Activated CD4-positive, alpha-beta T cell treated with anti-CD3 and anti-CD28 coated beads for 48 hours (primary cell): ENCODE measurements around the gene ERP27.

Source experiments
- DNase-seq: peaks from one replicate; pipeline ENCODE4 v3.0.0-alpha.2; 2020

Gene ERP27

GRCh38 chr12:14938301-14938700 lies at the start of gene ERP27:
TSS of gene ERP27 (minus strand) at chr12:14938537. CDS start at chr12:14938508, 29 bp downstream.
- no peak for DNase-seq

GRCh38 chr12:14988035-14988434 lies 49.7 kb upstream of the ERP27 start:
- DNase-seq = no peak

GRCh38 chr12:14986449-14986848 lies 48.1 kb upstream of the ERP27 start:
- DNase-seq = no peak

GRCh38 chr12:14984766-14985285 lies 46.5 kb upstream of the ERP27 start:
- no peak for DNase-seq

DNA sequence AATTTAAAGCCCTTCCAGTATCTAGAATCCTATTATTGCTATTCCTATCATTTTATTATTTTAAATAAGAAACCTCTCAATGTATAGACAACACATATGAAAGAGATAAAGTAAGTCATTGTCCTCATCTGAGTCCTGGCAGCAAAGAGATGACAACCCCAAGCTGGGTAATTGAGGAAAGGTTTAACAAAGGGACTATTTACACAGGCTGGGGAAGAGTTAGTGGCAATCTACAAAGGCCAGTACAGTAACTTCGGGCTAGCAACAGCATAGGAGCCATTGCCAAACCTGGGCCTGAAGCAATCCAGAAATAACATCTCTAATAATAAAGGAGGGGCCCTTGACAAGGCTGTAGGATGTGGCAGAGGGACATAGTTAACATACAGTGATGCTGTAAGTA lies 45.7 kb upstream of the ERP27 start:
- DNase-seq = no peak

DNA sequence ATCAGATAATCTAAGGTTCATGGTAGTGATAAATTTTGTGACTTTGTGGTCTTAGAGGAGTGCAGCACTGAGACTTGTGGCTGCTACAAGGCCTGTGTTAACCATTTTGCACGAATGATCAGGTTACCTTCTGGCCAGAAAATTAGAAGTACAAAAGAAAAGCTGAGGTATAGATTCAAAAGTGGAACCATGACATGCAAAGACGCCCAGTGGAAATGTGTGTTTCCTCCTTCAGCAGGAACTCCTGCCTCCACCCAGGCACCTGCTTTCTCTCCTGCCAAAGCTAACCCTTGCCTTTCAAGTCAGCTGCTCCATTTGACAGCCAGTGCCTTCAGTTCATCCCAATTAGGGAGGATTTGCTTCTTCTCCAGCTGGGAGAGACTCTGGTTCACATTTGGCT lies 44.7 kb upstream of the ERP27 start:
- DNase-seq = no peak

GRCh38 chr12:14982562-14982961 lies 44.2 kb upstream of the ERP27 start:
- no peak for DNase-seq

DNA sequence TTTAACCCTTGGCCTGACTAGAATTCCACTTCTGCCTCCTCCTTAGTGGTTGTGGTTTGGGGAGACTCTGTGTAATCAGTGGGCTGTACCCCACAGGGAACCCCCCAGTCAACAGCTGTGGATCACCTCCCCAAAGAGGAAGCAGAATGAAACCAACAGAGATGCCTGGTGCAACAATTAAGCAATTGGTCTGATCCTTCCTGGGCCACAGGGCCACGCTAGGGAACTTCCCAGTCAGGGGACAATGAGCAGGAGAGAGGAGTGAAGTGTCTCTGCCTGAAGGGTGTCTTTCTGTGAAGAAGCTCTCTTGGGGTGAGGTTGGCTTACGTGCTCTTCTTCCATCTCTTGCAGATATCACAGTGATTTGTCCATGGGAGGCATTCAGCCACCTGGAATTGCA lies 42.7 kb upstream of the ERP27 start:
- DNase-seq = no peak

DNA sequence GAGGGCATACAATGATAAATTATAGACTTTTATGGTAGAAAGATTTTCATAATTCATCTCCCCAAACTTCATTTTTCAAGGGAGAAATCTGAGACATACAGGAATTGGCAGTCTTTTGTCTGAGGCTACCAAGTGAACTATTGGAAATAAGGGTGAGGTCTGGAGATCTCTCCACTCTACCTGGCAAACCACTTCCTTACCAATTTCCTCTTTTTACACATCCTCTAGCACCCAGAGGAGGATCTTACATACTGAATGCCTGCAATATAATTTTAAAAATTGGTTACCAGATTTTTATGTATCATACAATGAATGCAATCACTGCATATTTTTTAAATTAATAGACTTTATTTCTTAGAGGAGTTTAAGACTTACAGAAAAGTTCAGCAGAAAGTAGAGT lies 41.1 kb upstream of the ERP27 start:
- no peak for DNase-seq

- no peak for DNase-seq
These were observed 38.3 kb upstream of the ERP27 start for GRCh38 chr12:14976658-14977057.

- no peak for DNase-seq
These were observed 37.1 kb upstream of the ERP27 start for GRCh38 chr12:14975457-14975856.

DNA sequence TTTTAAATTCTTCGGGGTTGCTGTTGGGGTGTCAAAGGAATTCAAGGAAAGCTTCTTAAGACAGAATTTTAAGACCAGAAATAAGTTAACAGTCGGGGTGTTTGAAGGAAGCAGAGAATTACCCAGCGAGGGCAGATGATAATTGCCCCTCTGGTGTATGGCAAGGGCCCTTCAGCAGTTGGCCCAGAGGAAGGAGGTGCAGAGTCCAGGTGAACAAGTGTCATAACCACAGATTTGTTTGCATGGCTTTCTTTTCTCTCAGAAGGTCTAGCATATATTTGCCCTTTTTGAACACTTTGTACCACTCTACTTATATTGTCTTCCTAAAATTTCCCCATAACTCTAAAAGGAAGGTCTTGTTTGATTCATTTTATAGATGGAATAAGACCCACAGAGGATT lies 36.3 kb upstream of the ERP27 start:
- DNase-seq = no peak

GRCh38 chr12:14972816-14973215 lies 34.5 kb upstream of the ERP27 start, which contains the start of gene PDE6H:
TSS of gene PDE6H (plus strand) at chr12:14973042. CDS start at chr12:14978013, 4,971 bp downstream.
- no peak for DNase-seq

DNA sequence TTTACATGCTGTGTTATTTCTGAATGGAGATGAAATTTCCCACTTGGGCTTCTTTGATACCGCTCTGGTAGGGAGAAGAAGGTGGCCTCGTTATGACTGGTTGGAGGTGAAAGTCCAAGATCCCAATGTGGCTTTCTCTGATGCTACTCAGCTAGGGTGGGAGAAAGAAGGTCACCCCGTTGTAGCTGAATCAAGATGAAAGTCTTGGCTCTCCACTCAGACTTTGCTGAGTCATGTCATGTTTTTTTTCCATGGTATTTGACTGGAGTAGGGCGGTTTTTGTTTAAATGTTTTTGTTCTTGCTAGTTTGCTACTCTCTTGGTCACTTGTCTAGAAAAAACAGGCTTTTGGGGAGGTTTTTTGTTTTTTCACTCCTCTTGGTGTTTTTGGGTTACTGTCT lies 32.1 kb upstream of the ERP27 start:
- no peak for DNase-seq

- DNase-seq = no peak
These were observed 30.1 kb upstream of the ERP27 start for GRCh38 chr12:14968478-14968877.

DNA sequence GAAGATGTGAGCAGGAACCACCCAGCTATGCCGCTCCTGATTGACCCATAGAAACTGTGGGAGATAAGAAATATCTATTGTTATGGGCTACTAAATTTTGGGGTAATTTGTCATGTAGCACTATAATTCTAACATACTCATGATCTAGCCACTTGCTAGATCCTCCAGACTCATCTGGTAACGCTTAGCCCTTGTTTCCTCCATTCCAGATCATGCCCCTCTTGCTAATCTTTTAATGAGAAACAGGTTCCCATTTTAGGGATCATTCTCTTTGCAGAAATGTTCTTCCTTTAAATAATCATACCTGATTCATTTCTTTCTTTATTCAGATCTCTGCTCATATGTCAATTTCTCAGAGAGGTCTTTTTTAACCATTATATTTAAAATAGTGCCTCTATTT lies 26.9 kb upstream of the ERP27 start:
- DNase-seq = no peak

DNA sequence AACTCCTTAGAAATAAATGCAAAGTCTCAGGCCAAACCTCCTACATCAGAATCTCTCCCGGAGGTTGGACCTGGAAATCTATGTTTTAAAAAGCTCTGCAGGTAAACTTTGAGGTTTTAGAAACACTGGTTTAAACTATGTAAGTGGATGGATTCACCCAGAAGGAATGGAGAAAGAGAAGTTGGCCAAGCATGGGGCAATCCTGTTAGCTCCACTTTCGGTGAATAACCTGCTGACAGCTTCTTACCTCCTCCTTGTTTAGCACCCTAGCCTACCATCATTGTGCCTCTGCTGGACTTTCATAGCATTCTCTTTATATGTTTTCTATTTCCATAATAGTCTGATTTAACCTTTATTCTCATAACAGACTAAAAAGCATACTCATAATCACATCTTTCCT lies 26.1 kb upstream of the ERP27 start:
- no peak for DNase-seq

DNA sequence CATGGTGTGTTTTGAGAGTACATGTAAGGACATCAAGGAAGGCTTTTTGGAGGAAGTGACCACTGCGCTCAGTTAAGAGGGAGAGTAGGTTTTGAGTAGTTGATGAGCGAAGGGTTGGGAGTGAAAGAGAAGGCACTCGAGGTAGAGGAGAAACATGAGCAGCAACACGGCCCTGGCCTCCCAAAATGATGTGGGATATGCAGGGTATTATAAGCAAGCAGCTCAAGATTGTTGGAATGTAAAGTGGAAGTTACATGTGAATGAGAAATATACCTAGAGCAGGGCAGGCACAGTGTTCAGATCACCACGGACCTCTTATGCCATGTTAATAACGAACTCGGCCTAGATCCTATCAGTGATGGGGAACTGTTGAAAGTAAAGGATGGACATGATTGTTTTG lies 25.2 kb upstream of the ERP27 start:
- DNase-seq = no peak

DNA sequence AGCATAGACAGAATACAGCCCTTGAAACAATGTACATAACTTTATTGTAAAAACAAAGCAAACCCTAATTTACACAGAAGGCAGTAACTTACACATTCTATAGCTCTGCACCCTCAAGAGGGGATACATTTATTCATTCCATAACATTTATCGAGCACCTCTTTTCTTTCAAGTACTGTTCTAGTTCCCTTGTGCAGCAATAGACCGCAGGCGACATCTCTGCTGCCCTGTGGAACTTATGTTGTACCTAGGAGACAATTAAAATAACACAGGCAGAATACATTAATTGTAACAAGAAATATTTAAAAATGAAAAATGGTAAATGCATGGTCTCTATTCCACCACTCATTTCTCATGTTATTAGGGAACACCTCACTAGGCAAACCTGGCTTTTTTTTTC lies 24.5 kb upstream of the ERP27 start:
- no peak for DNase-seq

DNA sequence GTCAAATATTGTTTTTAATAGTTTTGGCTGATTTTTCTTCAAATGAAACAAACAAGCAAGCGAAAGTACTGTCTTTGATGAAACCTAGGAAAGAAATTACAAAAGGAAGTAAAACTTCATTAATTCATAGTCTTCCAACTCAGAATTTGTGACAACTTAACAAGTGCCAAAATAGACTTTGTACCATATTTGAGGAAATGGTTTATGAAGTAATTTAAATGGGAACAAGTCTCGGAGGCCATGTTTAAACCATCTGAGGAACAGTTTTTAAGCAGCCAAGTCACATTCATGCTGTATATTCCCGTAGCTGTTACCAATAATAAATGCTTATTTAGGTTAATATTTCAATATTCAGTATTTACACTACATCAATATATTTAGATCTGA lies 23.8 kb upstream of the ERP27 start:
- DNase-seq = no peak

- DNase-seq = peak; percentile 78
These were observed 23.3 kb upstream of the ERP27 start, which contains the start of gene ARHGDIB for GRCh38 chr12:14961466-14962152. TSS of gene ARHGDIB (minus strand) at chr12:14961601. CDS start at chr12:14950712, 10,889 bp downstream.

- DNase-seq = no peak
These were observed 22.5 kb upstream of the ERP27 start for GRCh38 chr12:14960548-14961465.

DNA sequence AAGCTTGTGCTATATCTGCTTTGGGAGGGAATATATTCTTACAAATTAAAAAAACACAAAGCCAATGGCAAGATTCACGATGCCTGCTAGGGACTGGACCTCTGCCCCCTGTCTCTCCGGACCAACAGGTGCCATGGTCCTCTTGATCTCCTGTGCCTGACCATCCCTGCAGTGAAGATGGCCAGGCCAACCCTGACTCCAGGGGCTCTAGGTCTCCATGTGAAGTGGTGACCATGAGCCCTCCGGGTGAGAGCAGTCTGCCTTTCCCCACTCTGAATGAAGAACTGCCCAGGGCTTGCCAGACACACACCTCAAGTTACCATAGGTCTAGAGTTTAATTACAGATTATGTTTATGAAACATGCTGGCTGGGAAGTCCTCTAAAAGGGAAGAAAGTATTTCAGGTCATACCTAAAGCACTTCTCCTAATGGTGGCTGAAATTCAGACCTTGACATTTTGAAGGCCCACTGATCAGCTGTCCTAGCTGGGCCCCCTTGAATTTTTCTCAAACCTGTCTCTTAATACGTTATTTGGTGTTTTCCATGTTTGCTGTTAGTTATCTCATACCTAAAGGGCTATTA lies 21.7 kb upstream of the ERP27 start:
- no peak for DNase-seq

- DNase-seq = no peak
These were observed 21.1 kb upstream of the ERP27 start for GRCh38 chr12:14959463-14959862.
